Stimulated activated CD8-positive, alpha-beta memory T cell treated with anti-CD3 and anti-CD28 coated beads, Interleukin-15, amount 100 ng/mL, for 4 hours (primary cell): ENCODE data around the gene CDKAL1.

Source experiments
- DNase-seq, 2 donors: peaks; one replicate each; pipeline ENCODE4 v3.0.0-alpha.2; 2020; ENCODE audit warnings: low read depth in 2 of 2

Gene CDKAL1

DNA sequence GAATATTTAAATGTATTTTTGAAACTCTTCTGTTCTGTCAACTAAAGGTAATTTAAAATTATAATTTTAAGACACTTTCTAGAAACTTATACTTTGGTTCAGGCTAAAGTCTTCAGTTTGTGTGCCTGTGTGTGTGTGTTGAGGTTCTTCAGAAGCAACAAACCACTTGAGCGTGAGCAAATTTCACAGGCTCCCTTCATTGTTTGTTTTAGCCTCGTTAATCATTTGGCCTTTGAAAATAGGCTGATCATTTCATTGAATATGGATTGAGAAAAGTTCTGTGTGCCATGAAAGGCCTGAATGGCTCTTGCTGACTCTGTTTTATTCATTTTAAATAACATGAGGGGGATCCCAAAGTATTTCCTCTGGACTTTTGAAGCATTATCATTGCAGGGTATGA lies 420.1 kb downstream of the CDKAL1 start:
- DNase-seq = no peak

DNA sequence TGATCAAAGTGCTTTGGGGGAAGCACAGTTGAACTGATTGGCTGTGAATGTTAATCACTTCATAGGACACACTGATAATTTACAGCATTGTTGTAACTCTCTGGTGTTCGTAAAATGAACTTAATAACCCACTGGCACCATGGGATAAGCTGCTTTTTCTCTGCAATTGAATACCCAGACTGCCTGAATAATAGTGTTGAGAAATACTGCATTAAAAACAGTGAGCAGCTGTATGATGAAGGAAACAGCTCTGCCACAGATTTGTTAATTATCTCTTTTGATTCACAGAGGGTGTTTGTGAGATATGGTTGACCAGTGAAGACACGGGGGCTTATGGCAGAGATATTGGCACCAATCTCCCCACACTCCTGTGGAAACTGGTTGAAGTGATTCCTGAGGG lies 420.9 kb downstream of the CDKAL1 start:
- no peak for DNase-seq

GRCh38 chr6:20955751-20956150 lies 421.5 kb downstream of the CDKAL1 start:
- no peak for DNase-seq

GRCh38 chr6:20960067-20960466 lies 425.8 kb downstream of the CDKAL1 start:
- DNase-seq = no peak

GRCh38 chr6:20965276-20965675 lies 431.0 kb downstream of the CDKAL1 start:
- DNase-seq = no peak

- DNase-seq = no peak
These were observed 431.7 kb downstream of the CDKAL1 start for GRCh38 chr6:20965915-20966314.

DNA sequence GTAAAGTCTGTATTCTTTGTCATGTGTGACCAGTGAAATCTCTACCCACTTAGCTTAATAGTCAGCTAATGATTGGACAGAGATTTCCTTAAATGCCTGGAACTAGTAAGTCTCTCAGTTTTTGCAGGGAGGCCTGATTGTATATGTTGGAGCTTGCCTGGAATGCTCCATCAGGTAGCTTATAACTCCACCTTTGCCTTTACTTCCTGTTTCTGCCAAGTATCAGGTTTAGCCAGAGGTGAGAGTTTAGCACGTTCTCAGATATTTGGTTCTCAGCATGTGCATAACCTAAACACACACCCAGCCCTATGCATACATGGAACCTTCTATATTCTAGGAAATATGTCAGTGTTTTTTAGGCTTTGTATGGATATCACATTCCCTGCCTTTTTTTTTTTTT lies 435.3 kb downstream of the CDKAL1 start:
- no peak for DNase-seq

DNA sequence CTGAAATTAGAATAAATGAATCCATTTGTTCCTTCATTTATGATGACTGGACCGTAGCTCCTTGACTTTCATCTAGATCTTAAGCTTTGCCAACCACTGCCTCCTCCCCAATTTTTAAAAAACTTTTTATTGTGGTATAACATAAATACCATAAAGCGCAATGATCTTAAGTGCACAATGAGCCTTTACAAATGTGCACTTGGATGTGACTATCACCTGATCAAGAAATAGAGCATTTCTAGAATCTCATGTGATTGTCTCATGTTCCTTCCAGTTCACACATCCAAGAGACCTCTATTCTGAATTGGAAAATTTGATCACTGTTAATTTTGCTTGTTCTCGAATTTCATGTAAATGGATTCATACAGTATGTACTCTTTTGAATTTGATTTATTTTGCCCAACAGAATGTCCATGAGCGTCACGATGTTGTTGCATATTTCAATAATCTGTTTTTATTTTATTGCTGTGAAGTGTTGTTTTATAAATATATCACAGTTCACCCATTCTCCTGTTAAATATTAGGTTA lies 442.2 kb downstream of the CDKAL1 start:
- no peak for DNase-seq

DNA sequence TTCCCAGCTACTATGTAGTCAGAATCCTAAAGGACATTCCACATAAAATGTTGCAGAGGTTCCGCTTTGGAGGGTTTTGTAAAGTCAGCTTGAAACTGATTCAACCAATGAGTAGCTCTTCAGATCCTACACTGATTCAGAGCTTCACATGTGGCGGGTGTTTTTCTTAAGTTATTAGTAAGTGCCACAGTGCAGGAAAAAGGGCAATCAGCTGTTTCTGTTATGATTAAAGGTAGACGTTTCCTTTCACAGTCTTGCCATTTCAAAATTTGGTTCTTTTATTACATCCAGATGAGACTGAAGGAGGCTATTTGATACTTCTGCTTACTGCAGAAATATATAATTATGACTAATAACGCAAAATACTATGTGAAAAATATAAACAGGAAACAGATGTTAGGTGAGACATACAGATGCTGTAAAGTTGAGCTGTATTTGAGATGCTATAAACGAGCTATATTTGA lies 443.9 kb downstream of the CDKAL1 start:
- no peak for DNase-seq

DNA sequence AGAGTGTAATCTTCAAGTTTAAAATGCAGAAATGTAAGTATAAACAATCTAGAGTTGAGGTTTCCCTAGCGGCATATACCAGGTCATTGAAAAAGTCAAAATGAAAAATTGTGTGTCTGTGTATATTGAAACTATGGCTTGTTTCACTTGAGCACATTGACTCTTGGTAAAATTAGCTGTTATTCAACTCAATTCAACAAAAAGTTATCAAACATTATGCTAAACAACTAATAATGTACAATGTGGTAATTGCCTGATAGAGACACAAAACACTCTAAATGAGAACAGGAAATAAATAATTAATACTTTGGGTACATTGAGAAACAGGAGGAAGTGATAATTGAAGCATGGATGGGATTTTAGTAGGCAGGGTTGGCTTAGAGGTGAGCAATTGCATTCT lies 444.8 kb downstream of the CDKAL1 start:
- DNase-seq = no peak

DNA sequence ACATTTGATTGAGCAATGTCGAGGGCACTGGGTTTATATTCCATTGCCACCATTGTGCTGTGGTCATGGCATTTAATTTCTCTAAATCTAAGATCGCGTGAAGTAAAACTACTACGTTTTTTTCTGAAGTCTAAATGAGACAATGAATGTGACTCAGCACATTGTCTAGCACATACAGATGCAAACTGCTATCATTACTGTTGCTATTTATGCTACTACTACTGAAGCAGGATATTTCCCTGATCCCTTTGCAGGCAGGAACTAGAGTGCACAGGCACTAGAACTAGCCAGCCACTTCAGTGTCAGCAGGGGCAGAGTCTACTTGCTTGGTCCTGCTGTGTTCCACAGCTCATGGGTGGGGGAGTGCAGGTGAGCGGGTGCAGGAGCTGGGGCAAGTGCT lies 449.7 kb downstream of the CDKAL1 start:
- no peak for DNase-seq

DNA sequence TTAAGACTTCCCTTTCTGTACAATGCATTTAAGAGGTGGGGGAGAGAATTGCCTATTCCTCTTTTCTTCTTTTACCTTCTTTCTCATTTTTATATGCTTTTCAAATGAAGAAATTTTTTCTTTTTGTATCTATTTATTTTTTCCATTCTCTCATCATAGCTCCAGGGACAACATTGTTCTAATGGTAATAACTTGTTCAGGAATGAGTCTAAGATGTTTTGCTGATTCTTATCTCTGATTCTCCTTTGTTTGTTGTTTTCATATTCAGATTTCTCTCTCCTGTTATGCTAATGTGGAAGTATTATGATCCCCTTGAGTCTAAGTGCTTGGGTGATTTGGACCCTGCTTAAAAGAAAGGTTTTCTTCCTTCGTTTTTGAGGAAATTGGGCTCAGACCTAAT lies 451.6 kb downstream of the CDKAL1 start:
- DNase-seq = no peak

DNA sequence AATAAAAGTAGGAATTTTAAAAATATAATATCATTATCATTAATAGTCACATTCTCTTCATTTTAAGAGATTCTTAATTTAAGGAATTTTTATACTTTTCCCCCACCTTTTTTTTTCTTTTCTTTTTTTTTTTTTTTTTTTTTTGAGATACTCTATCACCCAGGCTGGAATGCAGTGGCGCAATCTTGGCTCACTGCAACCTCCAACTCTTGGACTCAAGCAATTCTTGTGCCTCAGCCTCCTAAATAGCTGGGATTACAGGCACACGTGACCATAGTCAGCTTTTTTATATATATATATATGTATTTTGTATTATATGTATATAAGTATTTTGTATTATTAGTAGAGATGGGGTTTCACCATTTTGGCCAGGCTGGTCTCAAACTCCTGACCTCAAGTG lies 457.7 kb downstream of the CDKAL1 start:
- no peak for DNase-seq

DNA sequence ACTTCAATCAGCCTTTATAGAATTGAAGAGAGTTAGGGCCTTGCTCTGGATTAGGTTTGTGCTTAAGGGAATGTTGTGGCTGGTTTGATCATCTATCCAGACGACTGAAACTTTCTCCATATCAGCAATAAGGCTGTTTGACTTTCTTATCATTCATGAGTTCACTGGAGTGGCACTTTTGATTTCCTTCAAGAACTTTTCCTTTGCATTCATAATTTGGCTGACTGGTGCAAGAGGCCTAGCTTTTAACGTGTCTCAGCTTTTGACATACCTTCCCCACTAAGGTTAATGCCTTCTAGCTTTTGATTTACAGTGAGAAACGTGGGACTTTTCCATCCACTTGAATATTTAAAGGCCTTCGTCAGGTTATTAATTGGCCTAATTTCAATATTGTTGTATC lies 461.8 kb downstream of the CDKAL1 start:
- no peak for DNase-seq

DNA sequence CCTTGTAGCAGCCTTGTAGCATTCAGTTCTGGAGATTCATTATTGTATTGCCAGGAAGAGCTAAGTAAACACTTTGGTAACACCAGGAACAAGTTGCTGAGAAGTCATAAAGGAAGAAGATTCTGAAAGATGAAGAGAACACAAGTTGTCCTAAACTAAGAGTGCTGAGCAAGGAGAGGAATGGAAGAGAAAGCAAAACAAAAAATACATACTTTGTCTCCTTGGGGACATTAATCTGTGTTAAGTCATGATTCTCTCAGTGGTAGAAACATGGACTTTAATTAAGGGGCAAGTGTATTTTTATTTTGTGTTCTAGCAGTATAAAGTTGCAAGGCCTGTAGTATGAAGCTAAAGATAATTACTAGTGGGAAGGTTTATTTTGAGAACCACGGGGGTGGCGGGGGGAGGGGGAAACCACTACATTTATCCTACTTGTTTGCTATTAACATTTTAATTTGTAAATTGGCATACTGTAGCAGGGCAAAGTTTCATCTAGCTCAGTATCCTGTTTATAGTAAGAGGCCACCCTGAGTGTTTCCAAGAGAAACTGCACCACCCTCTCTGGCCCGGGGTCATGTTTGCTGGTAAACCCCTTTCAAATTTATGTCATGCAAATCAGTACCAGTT lies 463.0 kb downstream of the CDKAL1 start:
- no peak for DNase-seq

GRCh38 chr6:20997770-20998147 lies 463.5 kb downstream of the CDKAL1 start:
- DNase-seq = no peak

GRCh38 chr6:20998748-20999448 lies 464.6 kb downstream of the CDKAL1 start:
- DNase-seq = no peak

- DNase-seq = no peak
These were observed 466.1 kb downstream of the CDKAL1 start for GRCh38 chr6:21000331-21000801.

DNA sequence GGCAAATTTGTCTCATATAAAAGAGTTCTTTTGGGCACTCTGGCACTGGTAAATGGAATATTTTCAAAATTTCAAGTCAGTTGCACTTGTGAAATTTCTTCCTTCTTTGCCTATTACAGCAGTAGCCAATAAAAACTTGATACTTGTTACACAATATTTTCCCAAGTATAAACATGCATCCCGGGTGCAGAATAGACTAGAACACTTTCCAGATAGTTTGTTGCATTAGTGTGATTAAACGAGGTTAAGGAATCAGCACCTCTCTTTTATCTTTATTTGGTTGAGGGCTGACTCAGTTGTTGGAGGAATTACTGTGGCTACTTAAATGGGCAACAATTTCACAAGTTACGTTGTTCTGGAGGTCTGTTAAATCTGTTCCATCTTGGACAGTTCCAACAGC lies 467.5 kb downstream of the CDKAL1 start:
- DNase-seq = no peak

GRCh38 chr6:21003780-21004541 lies 469.7 kb downstream of the CDKAL1 start:
- DNase-seq = no peak

DNA sequence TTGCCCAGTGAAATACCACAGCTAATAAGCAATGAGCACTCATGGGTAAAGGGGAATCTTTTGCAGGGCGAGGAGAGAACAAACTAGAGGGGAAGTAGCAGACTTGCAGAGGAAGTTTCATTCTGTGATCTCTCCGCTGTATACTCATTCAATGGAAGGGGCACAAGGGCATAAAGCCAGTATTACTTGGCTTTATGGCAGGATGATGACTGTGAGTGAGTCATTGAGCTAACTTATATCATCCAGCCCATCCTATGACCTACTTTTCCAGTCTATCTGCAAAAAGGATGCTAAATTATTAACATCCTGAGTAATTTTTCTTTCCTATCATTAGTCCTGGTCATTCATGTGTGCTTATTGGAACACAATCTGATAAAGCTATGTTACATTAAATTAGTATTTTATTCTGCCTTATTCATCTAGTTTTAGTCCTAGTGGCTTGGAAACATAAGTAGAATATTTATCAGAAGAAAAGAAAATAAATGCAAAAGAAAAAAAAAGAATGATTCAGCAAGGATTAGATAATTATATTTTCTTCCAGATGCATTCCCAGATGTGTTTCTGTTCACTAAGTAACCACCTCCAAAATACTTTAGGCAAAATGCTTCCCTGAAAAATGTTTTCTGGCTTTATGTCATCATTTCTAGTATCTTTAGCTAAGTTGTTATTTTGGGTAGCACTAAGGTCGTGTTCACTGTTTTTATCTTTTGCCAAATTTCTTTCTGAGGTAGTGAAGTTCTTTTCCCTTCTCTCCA lies 471.7 kb downstream of the CDKAL1 start:
- DNase-seq = no peak

DNA sequence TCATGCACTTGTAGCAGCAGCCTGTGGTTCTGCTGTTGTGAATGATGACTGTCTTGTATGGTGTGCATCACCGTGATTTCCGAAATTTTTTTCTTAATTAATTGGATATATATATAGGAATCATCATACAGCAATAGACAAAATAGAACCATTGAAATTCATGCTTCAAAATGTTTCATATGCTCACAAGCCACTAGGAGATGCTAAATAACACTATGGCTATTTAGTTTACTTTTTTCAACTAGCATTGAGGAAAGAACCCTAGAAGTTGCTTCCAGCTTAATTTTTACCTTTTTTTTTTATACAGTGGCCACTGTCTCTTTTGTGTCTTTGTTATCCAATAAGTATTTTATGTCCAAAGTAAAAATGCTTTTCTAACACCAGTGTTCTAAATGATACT lies 485.4 kb downstream of the CDKAL1 start:
- DNase-seq = no peak
